Measurements from ENCODE around the gene TM2D3.

The TM2D3 gene, protein sequence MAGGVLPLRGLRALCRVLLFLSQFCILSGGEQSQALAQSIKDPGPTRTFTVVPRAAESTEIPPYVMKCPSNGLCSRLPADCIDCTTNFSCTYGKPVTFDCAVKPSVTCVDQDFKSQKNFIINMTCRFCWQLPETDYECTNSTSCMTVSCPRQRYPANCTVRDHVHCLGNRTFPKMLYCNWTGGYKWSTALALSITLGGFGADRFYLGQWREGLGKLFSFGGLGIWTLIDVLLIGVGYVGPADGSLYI

DNA sequence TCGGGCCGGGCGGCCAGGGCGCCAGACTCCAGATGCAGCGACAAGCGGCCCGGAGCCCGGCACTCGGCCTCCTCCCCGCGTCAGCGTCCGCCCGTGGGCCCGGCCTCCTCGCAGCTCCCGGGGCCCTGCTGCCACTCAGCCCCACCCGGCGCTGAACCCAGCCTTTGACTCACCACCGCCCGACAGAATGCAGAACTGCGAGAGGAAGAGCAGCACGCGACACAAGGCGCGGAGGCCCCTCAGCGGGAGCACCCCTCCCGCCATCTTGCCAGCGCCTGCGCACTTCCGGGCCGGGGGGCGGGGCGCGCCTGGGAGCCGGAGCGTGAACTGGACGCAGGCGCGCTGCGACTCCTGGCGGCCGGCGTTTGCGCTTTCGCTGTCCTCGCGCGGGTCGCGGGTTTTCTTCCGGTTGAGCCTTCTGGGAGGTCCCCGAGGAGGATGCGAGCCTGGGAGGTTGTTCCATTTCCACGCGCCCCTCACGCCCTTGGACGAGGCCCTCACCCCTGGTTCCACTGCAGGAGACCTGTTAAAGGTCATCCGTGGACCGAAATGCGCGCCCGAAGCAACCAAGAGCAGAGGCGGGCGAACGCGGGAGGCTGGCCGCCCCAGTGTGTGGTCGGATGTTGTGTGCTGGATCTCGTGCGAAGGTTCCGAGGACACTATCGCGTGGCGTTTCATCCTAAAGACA, at the start of gene TM2D3:
TM2D3 (minus strand) TSS at position 284 of the 688 bp plus-strand sequence; CDS start at position 264, 20 bp downstream.
- Histone ChIP-seq H3K4me2 (ENCODE audit: insufficient read depth, low read length) (peak within 1 kb of the TSS; percentile 88), H3K9ac (ENCODE audit: low read depth, low read length) (peak within 1 kb of the TSS; percentile 91), H4K20me1 (ENCODE audit: insufficient read depth, low read length) (peaks cover 17% of the 10 kb centered on the region; the same call in 1 of the 2 replicates), H3K9me3 (ENCODE audit: insufficient read depth, low read length, severe bottlenecking) (no peaks in the 10 kb centered on the region), H3K36me3 (ENCODE audit: insufficient read depth, low read length) (peaks cover 28% of the 10 kb centered on the region), H3K27ac (ENCODE audit: low read length) (peak within 1 kb of the TSS; percentile 93), H3K27me3 (ENCODE audit: insufficient read depth, low read length, poor library complexity) (no peaks in the 10 kb centered on the region), H3K4me1 (ENCODE audit: insufficient read depth, low read length) (peaks cover 47% of the 10 kb centered on the region), H3K79me2 (ENCODE audit: insufficient read depth, low read length) (peaks cover 56% of the 10 kb centered on the region), H2AFZ (ENCODE audit: low read depth, low read length) (peak within 1 kb of the TSS; percentile 92), H3K4me3 (ENCODE audit: low read depth in 1 of 2, low read length in 2 of 2) (peak within 1 kb of the TSS; percentile 92 to 93)
- DNase-seq (peak; percentile 91), ATAC-seq (ENCODE audit: insufficient read depth, low read depth) (peak; percentile 91)
- TF ChIP-seq, protein P1, sequence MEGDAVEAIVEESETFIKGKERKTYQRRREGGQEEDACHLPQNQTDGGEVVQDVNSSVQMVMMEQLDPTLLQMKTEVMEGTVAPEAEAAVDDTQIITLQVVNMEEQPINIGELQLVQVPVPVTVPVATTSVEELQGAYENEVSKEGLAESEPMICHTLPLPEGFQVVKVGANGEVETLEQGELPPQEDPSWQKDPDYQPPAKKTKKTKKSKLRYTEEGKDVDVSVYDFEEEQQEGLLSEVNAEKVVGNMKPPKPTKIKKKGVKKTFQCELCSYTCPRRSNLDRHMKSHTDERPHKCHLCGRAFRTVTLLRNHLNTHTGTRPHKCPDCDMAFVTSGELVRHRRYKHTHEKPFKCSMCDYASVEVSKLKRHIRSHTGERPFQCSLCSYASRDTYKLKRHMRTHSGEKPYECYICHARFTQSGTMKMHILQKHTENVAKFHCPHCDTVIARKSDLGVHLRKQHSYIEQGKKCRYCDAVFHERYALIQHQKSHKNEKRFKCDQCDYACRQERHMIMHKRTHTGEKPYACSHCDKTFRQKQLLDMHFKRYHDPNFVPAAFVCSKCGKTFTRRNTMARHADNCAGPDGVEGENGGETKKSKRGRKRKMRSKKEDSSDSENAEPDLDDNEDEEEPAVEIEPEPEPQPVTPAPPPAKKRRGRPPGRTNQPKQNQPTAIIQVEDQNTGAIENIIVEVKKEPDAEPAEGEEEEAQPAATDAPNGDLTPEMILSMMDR (IDR thresholded peaks at IDR 0.05; ENCODE audit: borderline replicate concordance, extremely low read depth, low read length, poor library complexity, severe bottlenecking), result peak; percentile 71
- TF ChIP-seq EZH2 (IDR thresholded peaks at IDR 0.05; ENCODE audit: borderline replicate concordance, low read depth, low read length, severe bottlenecking), result no peak

DNA sequence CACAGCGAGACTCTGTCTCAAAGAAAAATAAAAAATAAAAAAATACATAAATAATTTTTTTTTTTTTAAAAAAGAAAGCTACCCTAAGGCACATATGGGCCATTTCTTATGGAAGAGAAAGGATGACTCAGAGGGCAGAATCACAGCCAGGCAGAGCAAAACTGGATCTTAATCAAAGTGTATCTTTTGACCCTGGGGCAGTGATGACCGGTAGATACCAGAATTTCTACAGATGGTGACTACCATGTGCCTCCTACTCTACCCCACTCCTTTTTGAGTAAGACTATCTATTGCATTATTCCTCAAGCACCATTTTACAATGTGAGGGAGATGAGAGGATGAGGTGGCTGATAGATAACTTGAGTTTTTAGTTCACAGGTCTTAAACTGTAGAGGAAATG, 46.1 kb upstream of the TM2D3 start:
- H3K4me2 ChIP-seq (ENCODE audit: insufficient read depth, low read length), result no peak overlapping the region
- no peak overlapping the region for H3K9ac ChIP-seq (ENCODE audit: low read depth, low read length)
- DNase-seq (no peak), ATAC-seq (ENCODE audit: insufficient read depth, low read depth) (no peak)
- no peak overlapping the region for H2AFZ ChIP-seq (ENCODE audit: low read depth, low read length)
- H3K4me3 ChIP-seq (ENCODE audit: low read depth in 1 of 2, low read length in 2 of 2), result no peak overlapping the region
- no peaks in the 10 kb centered on the region for H4K20me1 ChIP-seq (ENCODE audit: insufficient read depth, low read length)
- H3K79me2 ChIP-seq (ENCODE audit: insufficient read depth, low read length), result no peaks in the 10 kb centered on the region
- TF ChIP-seq, protein P1 (IDR thresholded peaks at IDR 0.05; ENCODE audit: borderline replicate concordance, extremely low read depth, low read length, poor library complexity, severe bottlenecking), result no peak
- TF ChIP-seq EZH2 (IDR thresholded peaks at IDR 0.05; ENCODE audit: borderline replicate concordance, low read depth, low read length, severe bottlenecking), result no peak
- H3K27ac ChIP-seq (ENCODE audit: low read length), result no peak overlapping the region
- no peaks in the 10 kb centered on the region for H3K9me3 ChIP-seq (ENCODE audit: insufficient read depth, low read length, severe bottlenecking)
- H3K27me3 ChIP-seq (ENCODE audit: insufficient read depth, low read length, poor library complexity), result no peaks in the 10 kb centered on the region
- peaks cover 9% of the 10 kb centered on the region for H3K4me1 ChIP-seq (ENCODE audit: insufficient read depth, low read length)
- H3K36me3 ChIP-seq (ENCODE audit: insufficient read depth, low read length), result peaks cover 17% of the 10 kb centered on the region

DNA sequence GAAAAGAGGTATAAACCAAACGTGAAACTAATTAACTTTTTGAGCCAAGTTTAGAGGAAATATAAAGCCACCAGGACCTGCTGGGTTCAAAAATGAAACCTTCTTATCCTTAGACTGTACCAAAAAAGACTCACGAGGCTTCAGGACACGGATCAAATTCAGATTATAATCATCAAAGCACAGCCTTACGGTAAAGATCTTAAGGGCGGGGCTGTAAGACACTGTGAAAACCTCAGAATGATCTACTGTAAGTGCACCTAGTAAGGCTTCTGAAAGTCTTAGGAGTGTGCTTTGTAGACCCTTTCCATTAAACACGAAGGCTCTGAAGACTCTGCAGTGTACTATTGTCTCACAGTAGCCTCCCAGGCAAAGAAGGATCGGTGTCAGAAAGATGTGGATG, 45.3 kb upstream of the TM2D3 start:
- H3K4me2 ChIP-seq (ENCODE audit: insufficient read depth, low read length), result no peak overlapping the region
- no peak overlapping the region for H2AFZ ChIP-seq (ENCODE audit: low read depth, low read length)
- no peak overlapping the region for H3K9ac ChIP-seq (ENCODE audit: low read depth, low read length)
- no peak overlapping the region for H3K4me3 ChIP-seq (ENCODE audit: low read depth in 1 of 2, low read length in 2 of 2)
- H3K4me1 ChIP-seq (ENCODE audit: insufficient read depth, low read length), result peaks cover 17% of the 10 kb centered on the region
- ATAC-seq (ENCODE audit: insufficient read depth, low read depth), result peak; percentile 62; the same call in 2 of the 3 replicates
- no peaks in the 10 kb centered on the region for H3K27me3 ChIP-seq (ENCODE audit: insufficient read depth, low read length, poor library complexity)
- H3K79me2 ChIP-seq (ENCODE audit: insufficient read depth, low read length), result no peaks in the 10 kb centered on the region
- TF ChIP-seq, protein P1 (IDR thresholded peaks at IDR 0.05; ENCODE audit: borderline replicate concordance, extremely low read depth, low read length, poor library complexity, severe bottlenecking), result no peak
- no peak for TF ChIP-seq EZH2 (IDR thresholded peaks at IDR 0.05; ENCODE audit: borderline replicate concordance, low read depth, low read length, severe bottlenecking)
- H3K36me3 ChIP-seq (ENCODE audit: insufficient read depth, low read length), result peaks cover 17% of the 10 kb centered on the region
- no peaks in the 10 kb centered on the region for H4K20me1 ChIP-seq (ENCODE audit: insufficient read depth, low read length)
- H3K9me3 ChIP-seq (ENCODE audit: insufficient read depth, low read length, severe bottlenecking), result no peaks in the 10 kb centered on the region
- no peak overlapping the region for H3K27ac ChIP-seq (ENCODE audit: low read length)
- DNase-seq, result no peak

All from DND-41 (cell line).